ENCODE results near the gene RHOBTB1.
A peak's percentile ranks its signal among the peaks of the same experiment; 100 is the strongest.

RHOBTB1 gene

GRCh38 chr10:60964257-60965235 is 20.6 kb upstream of the RHOBTB1 start:
- DNase-seq = peak; percentile 70

- no peak for DNase-seq
Observed at GRCh38 chr10:60963441-60964256, 19.7 kb upstream of the RHOBTB1 start.

GRCh38 chr10:60962946-60963345 is 19.0 kb upstream of the RHOBTB1 start:
- DNase-seq = no peak

GRCh38 chr10:60960913-60961312 is 16.9 kb upstream of the RHOBTB1 start:
- DNase-seq = no peak

- DNase-seq = no peak
Observed at GRCh38 chr10:60960031-60960430, 16.0 kb upstream of the RHOBTB1 start.

- no peak for DNase-seq
Observed at GRCh38 chr10:60958892-60959601, 15.1 kb upstream of the RHOBTB1 start.

- DNase-seq = no peak
Observed at GRCh38 chr10:60957667-60958221, 13.8 kb upstream of the RHOBTB1 start.

GRCh38 chr10:60955957-60956425 is 12.0 kb upstream of the RHOBTB1 start:
- no peak for DNase-seq

GRCh38 chr10:60955316-60955715 is 11.3 kb upstream of the RHOBTB1 start:
- DNase-seq = no peak

- DNase-seq = no peak
Observed at GRCh38 chr10:60954035-60954434, 10.1 kb upstream of the RHOBTB1 start.

GRCh38 chr10:60953420-60953819 is 9.4 kb upstream of the RHOBTB1 start:
- DNase-seq = no peak

GRCh38 chr10:60952846-60953220 is 8.8 kb upstream of the RHOBTB1 start:
- DNase-seq = no peak

- DNase-seq = no peak
Observed at GRCh38 chr10:60952067-60952845, 8.3 kb upstream of the RHOBTB1 start.

- no peak for DNase-seq
Observed at GRCh38 chr10:60951272-60951724, 7.3 kb upstream of the RHOBTB1 start.

- no peak for DNase-seq
Observed at GRCh38 chr10:60950300-60950699, 6.3 kb upstream of the RHOBTB1 start.

- no peak for DNase-seq
Observed at GRCh38 chr10:60948851-60949250, 4.9 kb upstream of the RHOBTB1 start.

GRCh38 chr10:60944910-60945297 is 919 bp upstream of the RHOBTB1 start:
- DNase-seq = no peak

- peak; percentile 29 for DNase-seq
Observed at GRCh38 chr10:60943316-60944057, 498 bp downstream of the RHOBTB1 start.

- DNase-seq = peak; percentile 35
Observed at GRCh38 chr10:60942788-60943315, 1.1 kb downstream of the RHOBTB1 start.

- DNase-seq = no peak
Observed at GRCh38 chr10:60942134-60942787, 1.7 kb downstream of the RHOBTB1 start.
